Measurements from ENCODE around the gene TLN1.

DNA sequence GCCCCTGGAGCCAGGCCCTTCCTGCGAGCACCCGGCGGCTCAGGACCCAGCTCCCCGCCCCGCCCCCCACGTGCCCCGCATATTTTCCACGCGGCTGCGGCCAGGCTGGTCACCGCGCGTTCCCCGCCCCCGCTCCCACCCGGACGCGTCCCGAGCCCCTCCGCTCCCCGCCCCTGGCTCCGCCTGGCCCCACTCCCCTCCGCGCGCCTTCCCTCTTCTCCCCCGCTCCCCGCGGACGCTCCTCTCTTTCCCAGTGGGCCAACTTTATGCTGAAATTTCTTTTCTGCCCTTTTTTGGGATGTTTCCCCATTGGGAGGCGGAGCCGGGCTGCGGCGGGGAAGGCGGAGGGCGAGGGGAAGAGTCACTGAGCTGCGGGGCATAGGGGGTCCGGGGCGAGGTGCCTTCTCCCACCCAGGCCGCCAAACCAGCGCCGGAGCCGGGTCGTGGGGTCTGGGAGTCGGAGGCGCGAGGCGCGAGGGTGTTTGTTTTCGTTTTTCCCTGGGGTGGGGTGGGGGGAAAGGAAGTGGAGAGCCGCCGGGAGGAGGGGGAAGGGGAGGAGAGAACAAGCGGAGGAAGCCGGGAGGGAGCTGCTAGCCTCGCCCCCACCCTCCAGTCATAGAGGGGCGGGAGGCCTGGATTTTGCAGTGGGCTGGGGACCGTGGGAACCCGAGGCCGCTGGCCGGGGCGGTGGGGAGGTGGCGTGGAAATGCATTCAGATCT, 41.2 kb downstream of the TLN1 start:
- TF ChIP-seq, protein P1, sequence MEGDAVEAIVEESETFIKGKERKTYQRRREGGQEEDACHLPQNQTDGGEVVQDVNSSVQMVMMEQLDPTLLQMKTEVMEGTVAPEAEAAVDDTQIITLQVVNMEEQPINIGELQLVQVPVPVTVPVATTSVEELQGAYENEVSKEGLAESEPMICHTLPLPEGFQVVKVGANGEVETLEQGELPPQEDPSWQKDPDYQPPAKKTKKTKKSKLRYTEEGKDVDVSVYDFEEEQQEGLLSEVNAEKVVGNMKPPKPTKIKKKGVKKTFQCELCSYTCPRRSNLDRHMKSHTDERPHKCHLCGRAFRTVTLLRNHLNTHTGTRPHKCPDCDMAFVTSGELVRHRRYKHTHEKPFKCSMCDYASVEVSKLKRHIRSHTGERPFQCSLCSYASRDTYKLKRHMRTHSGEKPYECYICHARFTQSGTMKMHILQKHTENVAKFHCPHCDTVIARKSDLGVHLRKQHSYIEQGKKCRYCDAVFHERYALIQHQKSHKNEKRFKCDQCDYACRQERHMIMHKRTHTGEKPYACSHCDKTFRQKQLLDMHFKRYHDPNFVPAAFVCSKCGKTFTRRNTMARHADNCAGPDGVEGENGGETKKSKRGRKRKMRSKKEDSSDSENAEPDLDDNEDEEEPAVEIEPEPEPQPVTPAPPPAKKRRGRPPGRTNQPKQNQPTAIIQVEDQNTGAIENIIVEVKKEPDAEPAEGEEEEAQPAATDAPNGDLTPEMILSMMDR (IDR thresholded peaks at IDR 0.05) = no peak
- TF ChIP-seq EZH2 (IDR thresholded peaks at IDR 0.05; ENCODE audit: borderline replicate concordance, insufficient read depth, low read depth, low read length, poor library complexity, severe bottlenecking) = no peak
